IPS DF 6.9 (cell line): Measurements from ENCODE around the gene SINHCAF.
"Not testable (repeated sequence)": the region's sequence is repeated elsewhere in the genome, so short reads cannot be mapped to it uniquely, and the experiment has no call there.

Source experiments
- DNase-seq: peaks from one replicate; pipeline ENCODE4 v3.0.0-alpha.2; 2013; ENCODE audit warnings: low read depth, low spot score
- H3K27ac ChIP-seq: one replicate; pipeline ENCODE4 v1.5.1; 2013; ENCODE audit warnings: low read length, control low read depth
- H3K27me3 ChIP-seq: 2 replicates; pipeline ENCODE4 v1.6.1; 2013; ENCODE audit warnings: mild to moderate bottlenecking, low read length; ENCODE audit not compliant: control insufficient read depth, insufficient read depth
- H3K36me3 ChIP-seq: 2 replicates; pipeline ENCODE4 v1.6.1; 2013; ENCODE audit warnings: low read length; ENCODE audit not compliant: control insufficient read depth, insufficient read depth
- H3K4me1 ChIP-seq: 2 replicates; pipeline ENCODE4 v1.6.1; 2013; ENCODE audit warnings: low read length; ENCODE audit not compliant: control insufficient read depth, insufficient read depth
- H3K4me3 ChIP-seq: 2 replicates; pipeline ENCODE4 v1.5.1; 2013; ENCODE audit warnings: mild to moderate bottlenecking, low read length
- H3K9me3 ChIP-seq: 2 replicates; pipeline ENCODE4 v1.6.1; 2013; ENCODE audit warnings: low read length, inconsistent platforms; ENCODE audit not compliant: control insufficient read depth, insufficient read depth
- WGBS: extraction: QIAGEN DNeasy Blood & Tissue Kit; methylation state at CpG from one replicate; pipeline ENCODE4 v1.1.7; 2013; ENCODE audit warnings: mixed read lengths, missing lambda C conversion rate; ENCODE audit not compliant: insufficient read length, insufficient coverage; 5-methylcytosine and 5-hydroxymethylcytosine counted together

SINHCAF gene

GRCh38 chr12:31288381-31288780 lies 37.6 kb downstream of the SINHCAF start:
- no peak overlapping the region for H3K27ac ChIP-seq
- DNase-seq = no peak
- no CpG with 5 or more reads among the region's 2 CpGs for WGBS
- no peak overlapping the region for H3K4me3 ChIP-seq
- H3K27me3 ChIP-seq = no peaks in the 10 kb centered on the region
- H3K4me1 ChIP-seq = peaks cover 1% of the 10 kb centered on the region; the same call in 1 of the 2 replicates
- peaks cover 18% of the 10 kb centered on the region; the same call in 1 of the 2 replicates for H3K36me3 ChIP-seq
- no peaks in the 10 kb centered on the region for H3K9me3 ChIP-seq

GRCh38 chr12:31280183-31280582 lies 45.8 kb downstream of the SINHCAF start:
- DNase-seq = no peak
- Histone ChIP-seq H3K4me1 (no peaks in the 10 kb centered on the region; the same call in 1 of the 2 replicates), H3K9me3 (no peaks in the 10 kb centered on the region), H3K27ac (no peak overlapping the region), H3K36me3 (no peaks in the 10 kb centered on the region; the same call in 1 of the 2 replicates), H3K4me3 (no peak overlapping the region), H3K27me3 (no peaks in the 10 kb centered on the region)

GRCh38 chr12:31279390-31279924 lies 46.5 kb downstream of the SINHCAF start:
- Histone ChIP-seq H3K27ac (no peak overlapping the region), H3K9me3 (no peaks in the 10 kb centered on the region), H3K36me3 (no peaks in the 10 kb centered on the region; the same call in 1 of the 2 replicates), H3K4me3 (no peak overlapping the region), H3K27me3 (no peaks in the 10 kb centered on the region), H3K4me1 (no peaks in the 10 kb centered on the region; the same call in 1 of the 2 replicates)
- WGBS = no CpG with 5 or more reads among the region's 8 CpGs
- no peak for DNase-seq

GRCh38 chr12:31278832-31279231 lies 47.1 kb downstream of the SINHCAF start:
- no CpG with 5 or more reads among the region's 1 CpG for WGBS
- no peaks in the 10 kb centered on the region; the same call in 1 of the 2 replicates for H3K4me1 ChIP-seq
- no peak overlapping the region for H3K4me3 ChIP-seq
- no peaks in the 10 kb centered on the region; the same call in 1 of the 2 replicates for H3K36me3 ChIP-seq
- DNase-seq = no peak
- H3K27ac ChIP-seq = no peak overlapping the region
- H3K9me3 ChIP-seq = no peaks in the 10 kb centered on the region
- no peaks in the 10 kb centered on the region for H3K27me3 ChIP-seq

- H3K27me3 ChIP-seq = no peaks in the 10 kb centered on the region
- no peaks in the 10 kb centered on the region for H3K9me3 ChIP-seq
- H3K4me3 ChIP-seq = no peak overlapping the region
- WGBS = no CpG with 5 or more reads among the region's 4 CpGs
- no peak overlapping the region for H3K27ac ChIP-seq
- no peaks in the 10 kb centered on the region; the same call in 1 of the 2 replicates for H3K36me3 ChIP-seq
- DNase-seq = no peak
- H3K4me1 ChIP-seq = no peaks in the 10 kb centered on the region; the same call in 1 of the 2 replicates
Observed at GRCh38 chr12:31278424-31278823, 47.5 kb downstream of the SINHCAF start.

DNA sequence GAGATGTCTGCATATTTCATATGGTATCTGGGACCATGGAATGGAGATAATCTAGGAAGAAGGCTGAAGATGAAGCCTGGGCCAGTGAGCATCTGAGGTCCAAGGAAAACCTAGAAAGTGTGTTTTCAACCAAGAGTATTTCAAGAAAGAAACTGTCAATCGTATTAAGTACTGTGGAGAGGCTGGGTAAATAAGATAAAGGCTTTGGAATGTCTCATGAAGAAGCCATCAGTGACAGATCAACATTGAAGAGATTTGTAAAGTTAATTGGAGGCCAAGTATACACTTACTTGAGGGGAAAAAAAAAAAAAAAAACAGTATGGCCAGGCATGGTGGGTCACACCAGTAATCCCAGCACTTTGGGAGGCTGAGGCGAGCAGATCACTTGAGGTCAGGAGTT lies 48.9 kb downstream of the SINHCAF start:
- H3K36me3 ChIP-seq = no peaks in the 10 kb centered on the region; the same call in 1 of the 2 replicates
- H3K4me1 ChIP-seq = no peaks in the 10 kb centered on the region; the same call in 1 of the 2 replicates
- no peak overlapping the region for H3K4me3 ChIP-seq
- no peaks in the 10 kb centered on the region for H3K9me3 ChIP-seq
- H3K27ac ChIP-seq = no peak overlapping the region
- no peaks in the 10 kb centered on the region for H3K27me3 ChIP-seq
- WGBS = no CpG with 5 or more reads among the region's 2 CpGs
- no peak for DNase-seq

GRCh38 chr12:31275491-31275890 lies 50.5 kb downstream of the SINHCAF start:
- DNase-seq = no peak
- Histone ChIP-seq H3K27ac (no peak overlapping the region), H3K4me1 (no peaks in the 10 kb centered on the region; the same call in 1 of the 2 replicates), H3K36me3 (no peaks in the 10 kb centered on the region; the same call in 1 of the 2 replicates), H3K4me3 (no peak overlapping the region), H3K27me3 (no peaks in the 10 kb centered on the region), H3K9me3 (no peaks in the 10 kb centered on the region)
- WGBS = no CpG with 5 or more reads among the region's 2 CpGs

DNA sequence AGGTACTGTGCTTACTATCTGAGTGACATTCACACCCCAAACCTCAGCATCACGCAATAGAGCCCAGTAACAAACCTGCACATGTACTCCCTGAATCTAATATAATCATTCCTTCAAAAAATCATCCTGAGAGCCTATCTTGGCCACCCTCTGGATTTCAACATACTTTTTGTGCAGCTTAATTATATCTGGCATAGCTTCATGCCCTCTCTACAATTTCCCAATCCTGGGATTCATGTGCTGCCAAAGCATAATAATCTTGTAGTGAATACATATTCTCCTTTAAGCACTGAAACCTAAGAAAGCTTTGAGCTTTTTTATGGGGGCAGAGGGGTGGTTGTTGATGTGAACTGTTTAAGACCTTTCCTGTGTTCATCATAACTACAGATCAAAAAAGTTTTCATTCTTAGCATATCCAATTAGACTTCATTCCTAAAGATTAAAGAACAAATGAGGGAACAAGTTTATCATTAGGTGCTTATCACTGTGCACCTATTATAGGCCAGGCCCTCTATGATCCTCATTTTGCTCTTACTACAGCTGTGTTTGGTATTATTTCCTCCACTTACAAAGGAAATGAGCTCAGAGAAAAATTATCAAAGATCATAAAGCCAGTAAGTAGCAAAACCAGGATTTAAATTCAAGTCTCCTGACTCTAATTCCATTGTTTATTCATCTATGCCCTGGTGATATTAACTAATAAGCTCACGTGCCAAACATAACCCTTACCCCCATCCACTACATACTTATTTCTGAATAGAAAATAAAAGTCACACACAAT lies 51.2 kb downstream of the SINHCAF start:
- H3K27me3 ChIP-seq = no peaks in the 10 kb centered on the region
- H3K27ac ChIP-seq = no peak overlapping the region
- no peaks in the 10 kb centered on the region for H3K9me3 ChIP-seq
- WGBS = 100% methylated on average over 1 of the region's 2 CpGs
- no peak overlapping the region for H3K4me3 ChIP-seq
- H3K4me1 ChIP-seq = no peaks in the 10 kb centered on the region; the same call in 1 of the 2 replicates
- no peak for DNase-seq
- H3K36me3 ChIP-seq = no peaks in the 10 kb centered on the region; the same call in 1 of the 2 replicates

GRCh38 chr12:31273794-31274193 lies 52.2 kb downstream of the SINHCAF start:
- not testable (repeated sequence) for DNase-seq, H3K4me1 ChIP-seq, H3K36me3 ChIP-seq, H3K27ac ChIP-seq, H3K27me3 ChIP-seq, H3K9me3 ChIP-seq, H3K4me3 ChIP-seq
- no CpG with 5 or more reads among the region's 6 CpGs for WGBS

DNA sequence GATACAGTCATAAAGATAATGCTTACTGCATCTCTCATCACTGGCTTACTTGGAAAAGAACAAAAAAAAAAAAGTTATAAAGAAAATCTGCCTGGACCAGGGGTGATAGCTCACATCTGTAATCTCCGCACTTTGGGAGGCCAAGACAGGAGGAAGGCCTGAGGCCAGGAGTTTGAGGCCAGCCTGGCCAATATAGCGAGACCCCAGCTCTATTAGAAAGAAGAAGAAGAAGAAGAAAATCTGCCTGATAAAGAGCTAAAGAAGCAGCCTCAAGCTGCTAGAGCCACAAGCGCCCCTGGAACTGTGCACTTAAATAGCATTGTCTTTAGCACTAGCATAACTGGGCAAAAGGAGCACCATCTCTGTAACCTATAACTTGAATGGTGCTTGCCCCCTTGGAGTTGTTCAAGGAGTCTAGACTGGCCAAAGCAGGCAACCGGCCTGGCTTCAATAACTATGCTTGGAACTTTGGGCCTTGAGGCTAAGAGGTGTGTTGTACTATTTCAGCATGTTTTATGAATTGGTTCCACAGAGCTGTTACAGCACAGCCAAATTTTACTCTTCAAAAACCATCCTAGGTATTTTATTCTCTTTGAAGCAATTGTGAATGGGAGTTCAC lies 53.2 kb downstream of the SINHCAF start:
- Histone ChIP-seq H3K27me3 (no peaks in the 10 kb centered on the region), H3K4me3 (no peak overlapping the region), H3K9me3 (no peaks in the 10 kb centered on the region), H3K27ac (no peak overlapping the region), H3K4me1 (no peaks in the 10 kb centered on the region), H3K36me3 (no peaks in the 10 kb centered on the region; the same call in 1 of the 2 replicates)
- no CpG with 5 or more reads among the region's 4 CpGs for WGBS
- no peak for DNase-seq
